KMS-11 (cell line): ENCODE results near the gene TULP4.

ENCODE experiments used
- H2AFZ ChIP-seq: fragments of 200-600 bp; sonication (generic); 2 replicates; pipeline ENCODE4 v1.6.1; 2016; ENCODE audit warnings: antibody characterized with exemption, mixed run types, low read depth
- H3K27ac ChIP-seq: fragments of 200-600 bp; sonication (generic); 2 replicates; pipeline ENCODE4 v1.6.1; 2016; ENCODE audit warnings: mild to moderate bottlenecking, mixed run types
- H3K27me3 ChIP-seq: fragments of 200-600 bp; sonication (generic); 2 replicates; pipeline ENCODE4 v1.6.1; 2017; ENCODE audit warnings: mild to moderate bottlenecking, low read depth, mixed run types, moderate library complexity; ENCODE audit not compliant: insufficient read depth
- H3K36me3 ChIP-seq: fragments of 200-600 bp; sonication (generic); 2 replicates; pipeline ENCODE4 v1.6.1; 2017; ENCODE audit warnings: mild to moderate bottlenecking, mixed run types; ENCODE audit not compliant: insufficient read depth
- H3K4me1 ChIP-seq: fragments of 200-600 bp; sonication (generic); 2 replicates; pipeline ENCODE4 v1.6.1; 2016; ENCODE audit warnings: mild to moderate bottlenecking, low read depth, mixed run types; ENCODE audit not compliant: poor library complexity, severe bottlenecking
- H3K4me2 ChIP-seq: fragments of 200-600 bp; sonication (generic); 2 replicates; pipeline ENCODE4 v1.7.0; 2016; ENCODE audit warnings: mild to moderate bottlenecking, mixed run types
- H3K4me3 ChIP-seq: fragments of 200-600 bp; sonication (generic); IDR thresholded peaks from 2 replicates; pipeline ENCODE4 v1.6.1; 2017; ENCODE audit warnings: low read depth, low read length, mixed read lengths; ENCODE audit not compliant: insufficient read depth
- H3K79me2 ChIP-seq: fragments of 200-600 bp; sonication (generic); 2 replicates; pipeline ENCODE4 v1.6.1; 2016; ENCODE audit warnings: low read depth, mixed run types; ENCODE audit not compliant: insufficient read depth
- H3K9ac ChIP-seq: fragments of 200-600 bp; sonication (generic); 2 replicates; pipeline ENCODE4 v1.6.1; 2016; ENCODE audit warnings: mild to moderate bottlenecking, mixed run types
- H4K20me1 ChIP-seq: fragments of 200-600 bp; sonication (generic); 2 replicates; pipeline ENCODE4 v1.6.1; 2016; ENCODE audit warnings: mild to moderate bottlenecking, mixed run types; ENCODE audit not compliant: insufficient read depth
- TF ChIP-seq, protein P1 (sequence below): fragments of 200-600 bp; sonication (generic); conservative IDR thresholded peaks from 2 replicates; pipeline ENCODE4 v1.6.1; 2017; ENCODE audit warnings: low read depth, mild to moderate bottlenecking, antibody characterized with exemption, low read length, moderate library complexity, mixed read lengths

The TULP4 gene

DNA sequence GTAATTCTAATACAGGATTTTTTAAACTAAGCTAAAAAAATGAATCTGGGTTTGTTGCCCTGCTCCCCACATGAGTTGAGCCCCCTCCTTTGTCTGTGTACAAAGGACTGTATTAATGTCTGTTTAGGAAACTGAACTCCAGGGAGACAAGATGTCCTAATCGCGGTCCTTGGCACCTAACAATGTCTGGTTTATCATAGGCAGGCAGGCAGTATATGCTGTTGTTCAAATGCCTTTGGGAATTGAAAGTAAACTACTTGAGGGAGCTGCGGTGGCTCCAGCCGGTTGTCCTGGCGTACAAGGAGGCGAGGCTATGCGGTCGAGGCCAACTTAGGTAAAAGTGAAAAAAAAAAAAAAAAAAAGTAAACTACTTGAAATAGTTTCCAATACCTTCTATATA is 98.5 kb downstream of the TULP4 start:
- no peak overlapping the region for H3K4me2 ChIP-seq
- TF ChIP-seq, protein P1, sequence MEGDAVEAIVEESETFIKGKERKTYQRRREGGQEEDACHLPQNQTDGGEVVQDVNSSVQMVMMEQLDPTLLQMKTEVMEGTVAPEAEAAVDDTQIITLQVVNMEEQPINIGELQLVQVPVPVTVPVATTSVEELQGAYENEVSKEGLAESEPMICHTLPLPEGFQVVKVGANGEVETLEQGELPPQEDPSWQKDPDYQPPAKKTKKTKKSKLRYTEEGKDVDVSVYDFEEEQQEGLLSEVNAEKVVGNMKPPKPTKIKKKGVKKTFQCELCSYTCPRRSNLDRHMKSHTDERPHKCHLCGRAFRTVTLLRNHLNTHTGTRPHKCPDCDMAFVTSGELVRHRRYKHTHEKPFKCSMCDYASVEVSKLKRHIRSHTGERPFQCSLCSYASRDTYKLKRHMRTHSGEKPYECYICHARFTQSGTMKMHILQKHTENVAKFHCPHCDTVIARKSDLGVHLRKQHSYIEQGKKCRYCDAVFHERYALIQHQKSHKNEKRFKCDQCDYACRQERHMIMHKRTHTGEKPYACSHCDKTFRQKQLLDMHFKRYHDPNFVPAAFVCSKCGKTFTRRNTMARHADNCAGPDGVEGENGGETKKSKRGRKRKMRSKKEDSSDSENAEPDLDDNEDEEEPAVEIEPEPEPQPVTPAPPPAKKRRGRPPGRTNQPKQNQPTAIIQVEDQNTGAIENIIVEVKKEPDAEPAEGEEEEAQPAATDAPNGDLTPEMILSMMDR: no peak
- H2AFZ ChIP-seq: no peak overlapping the region
- H3K27ac ChIP-seq: no peak overlapping the region
- H3K36me3 ChIP-seq: no peaks in the 10 kb centered on the region
- H3K27me3 ChIP-seq: no peaks in the 10 kb centered on the region; the same call in 1 of the 2 replicates
- no peak overlapping the region for H3K9ac ChIP-seq
- no peaks in the 10 kb centered on the region for H4K20me1 ChIP-seq
- no peaks in the 10 kb centered on the region for H3K4me1 ChIP-seq
- no peaks in the 10 kb centered on the region; the same call in none of the 2 replicates for H3K79me2 ChIP-seq
- no peak overlapping the region for H3K4me3 ChIP-seq

DNA sequence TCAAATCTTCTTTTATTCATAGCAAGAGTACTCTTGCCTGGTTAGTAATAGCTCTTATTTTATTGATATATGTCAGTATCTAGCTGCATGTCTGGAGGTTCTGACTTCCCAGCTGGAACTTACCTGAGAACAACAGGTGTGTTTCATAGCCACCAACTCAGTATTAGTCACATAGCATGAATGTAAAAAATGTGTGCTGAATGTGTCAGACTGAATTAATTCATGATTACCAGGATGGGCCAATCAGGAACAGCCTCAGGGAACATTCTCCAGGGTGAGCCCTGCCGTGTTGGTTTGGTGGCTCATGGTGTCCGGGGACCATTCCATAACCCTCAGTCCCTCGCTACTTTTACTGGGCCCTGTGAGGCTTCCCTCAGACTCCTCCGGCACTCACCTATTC is 99.7 kb downstream of the TULP4 start:
- Histone ChIP-seq H3K9ac (no peak overlapping the region), H3K4me1 (no peaks in the 10 kb centered on the region), H3K27me3 (no peaks in the 10 kb centered on the region; the same call in 1 of the 2 replicates), H3K27ac (no peak overlapping the region), H3K36me3 (no peaks in the 10 kb centered on the region), H4K20me1 (no peaks in the 10 kb centered on the region), H3K79me2 (no peaks in the 10 kb centered on the region; the same call in none of the 2 replicates), H3K4me2 (no peak overlapping the region), H3K4me3 (no peak overlapping the region), H2AFZ (no peak overlapping the region)
- TF ChIP-seq, protein P1: no peak

DNA sequence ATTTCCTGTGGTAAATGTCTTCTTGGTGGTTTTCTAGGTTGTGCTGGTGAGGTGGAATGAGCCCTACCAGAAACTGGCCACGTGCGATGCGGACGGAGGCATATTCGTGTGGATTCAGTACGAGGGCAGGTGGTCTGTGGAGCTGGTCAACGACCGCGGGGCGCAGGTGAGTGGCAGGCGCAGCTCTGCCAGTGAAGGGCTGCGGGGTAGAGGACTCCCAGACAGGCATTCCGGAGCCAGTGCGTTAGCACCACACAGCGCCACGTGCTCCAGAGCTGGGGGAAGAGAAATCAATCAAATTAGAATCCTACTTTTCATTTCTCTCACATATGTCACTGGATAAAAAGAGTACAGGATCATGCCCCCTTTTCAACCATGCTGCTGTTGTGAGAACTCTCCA is 100.8 kb downstream of the TULP4 start:
- Histone ChIP-seq H3K4me2 (no peak overlapping the region), H3K27me3 (no peaks in the 10 kb centered on the region; the same call in 1 of the 2 replicates), H3K4me3 (no peak overlapping the region), H3K79me2 (no peaks in the 10 kb centered on the region; the same call in none of the 2 replicates), H3K27ac (no peak overlapping the region), H2AFZ (no peak overlapping the region), H3K4me1 (no peaks in the 10 kb centered on the region), H4K20me1 (no peaks in the 10 kb centered on the region), H3K9ac (no peak overlapping the region), H3K36me3 (no peaks in the 10 kb centered on the region)
- TF ChIP-seq, protein P1: no peak

DNA sequence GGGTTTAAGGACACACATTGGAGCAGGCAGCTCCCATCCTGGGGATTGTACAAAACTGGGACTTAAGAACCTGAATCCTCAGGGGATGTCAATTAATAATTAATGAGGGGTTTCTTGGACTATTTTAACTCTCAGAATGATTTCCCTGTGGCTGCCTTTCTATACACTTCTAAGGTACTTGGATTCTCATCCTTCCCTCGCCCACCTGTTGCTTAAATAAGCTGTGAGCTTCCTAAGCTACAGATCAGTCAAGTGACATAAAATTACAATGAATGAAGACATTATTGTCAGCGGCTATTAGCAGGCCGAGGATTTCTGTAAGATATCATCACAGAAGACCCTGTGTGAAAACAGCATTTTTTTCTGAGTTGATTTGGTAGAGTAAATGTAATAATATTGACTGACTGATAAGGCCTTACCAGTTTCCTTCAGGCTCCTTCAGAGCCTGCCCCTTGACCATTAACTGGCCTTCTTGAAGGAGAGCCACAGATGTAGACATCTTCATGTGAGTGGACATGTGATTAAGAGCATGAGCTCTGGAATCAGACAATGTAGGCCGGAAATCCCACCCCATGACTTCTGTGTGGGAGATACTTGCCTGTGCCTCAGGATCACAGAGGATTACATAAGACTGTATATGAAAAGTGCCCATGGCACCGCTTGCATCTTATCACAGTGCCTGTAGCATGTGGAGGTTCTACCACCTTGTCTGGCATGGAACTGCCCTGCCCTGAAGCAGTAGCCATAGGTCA is 101.7 kb downstream of the TULP4 start:
- TF ChIP-seq, protein P1: no peak
- Histone ChIP-seq H3K27ac (no peak overlapping the region), H3K4me1 (no peaks in the 10 kb centered on the region)

More for the DNA sequence above, 101.7 kb downstream of the TULP4 start:
- Histone ChIP-seq H3K9ac (no peak overlapping the region), H4K20me1 (no peaks in the 10 kb centered on the region), H3K4me2 (no peak overlapping the region), H3K4me3 (no peak overlapping the region), H3K27me3 (no peaks in the 10 kb centered on the region; the same call in 1 of the 2 replicates), H2AFZ (no peak overlapping the region), H3K36me3 (no peaks in the 10 kb centered on the region), H3K79me2 (no peaks in the 10 kb centered on the region; the same call in none of the 2 replicates)
